ENCODE data around the gene COL24A1.
"Not testable (repeated sequence)": the region's sequence is repeated elsewhere in the genome, so short reads cannot be mapped to it uniquely, and the experiment has no call there.

The COL24A1 gene

DNA sequence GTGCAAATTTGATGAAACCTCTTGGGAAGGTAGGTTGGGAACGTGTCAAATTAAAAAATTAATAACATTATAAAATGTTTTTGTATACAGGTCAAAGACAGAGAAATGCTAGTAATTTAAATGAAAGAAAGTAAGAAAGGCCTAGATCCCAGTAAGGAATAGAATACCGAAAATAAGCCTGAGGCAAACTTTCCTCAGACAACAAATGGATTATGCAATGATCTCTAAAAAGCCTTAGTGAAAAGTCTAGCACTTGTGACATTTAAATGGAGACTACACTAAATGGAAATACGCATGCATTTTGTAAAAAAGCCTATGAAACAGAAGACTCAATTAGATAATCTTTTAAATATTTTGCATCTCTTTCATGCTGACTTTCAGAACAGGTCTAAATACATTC lies 309.9 kb downstream of the COL24A1 start:
- H3K4me3 ChIP-seq (ENCODE audit: low read depth, low read length), result no peak overlapping the region
- TF ChIP-seq, protein P1, sequence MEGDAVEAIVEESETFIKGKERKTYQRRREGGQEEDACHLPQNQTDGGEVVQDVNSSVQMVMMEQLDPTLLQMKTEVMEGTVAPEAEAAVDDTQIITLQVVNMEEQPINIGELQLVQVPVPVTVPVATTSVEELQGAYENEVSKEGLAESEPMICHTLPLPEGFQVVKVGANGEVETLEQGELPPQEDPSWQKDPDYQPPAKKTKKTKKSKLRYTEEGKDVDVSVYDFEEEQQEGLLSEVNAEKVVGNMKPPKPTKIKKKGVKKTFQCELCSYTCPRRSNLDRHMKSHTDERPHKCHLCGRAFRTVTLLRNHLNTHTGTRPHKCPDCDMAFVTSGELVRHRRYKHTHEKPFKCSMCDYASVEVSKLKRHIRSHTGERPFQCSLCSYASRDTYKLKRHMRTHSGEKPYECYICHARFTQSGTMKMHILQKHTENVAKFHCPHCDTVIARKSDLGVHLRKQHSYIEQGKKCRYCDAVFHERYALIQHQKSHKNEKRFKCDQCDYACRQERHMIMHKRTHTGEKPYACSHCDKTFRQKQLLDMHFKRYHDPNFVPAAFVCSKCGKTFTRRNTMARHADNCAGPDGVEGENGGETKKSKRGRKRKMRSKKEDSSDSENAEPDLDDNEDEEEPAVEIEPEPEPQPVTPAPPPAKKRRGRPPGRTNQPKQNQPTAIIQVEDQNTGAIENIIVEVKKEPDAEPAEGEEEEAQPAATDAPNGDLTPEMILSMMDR (IDR thresholded peaks at IDR 0.05; ENCODE audit: insufficient read depth, low read depth, low read length, missing control alignments), result no peak
- DNase-seq (ENCODE audit: low read depth), result no peak

DNA sequence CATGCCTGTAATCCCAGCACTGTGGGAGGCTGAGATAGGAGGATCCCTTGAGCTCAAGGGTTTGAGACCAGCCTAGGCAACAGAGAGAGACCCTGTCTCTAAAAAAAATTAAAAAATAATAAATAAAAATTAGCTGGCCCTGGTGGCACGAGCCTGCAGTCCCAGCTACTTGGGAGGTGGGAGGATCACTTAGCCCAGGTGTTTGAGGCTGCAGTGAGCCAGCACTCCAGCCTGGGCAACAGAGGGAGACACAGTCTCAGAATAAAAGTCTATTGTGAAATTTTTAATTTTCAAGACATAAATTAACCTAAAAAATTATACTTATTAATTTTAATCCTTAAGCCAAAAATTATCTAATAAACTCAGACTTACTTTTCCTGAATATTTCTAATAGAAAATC lies 317.1 kb downstream of the COL24A1 start:
- H3K4me3 ChIP-seq (ENCODE audit: low read depth, low read length), result no peak overlapping the region
- TF ChIP-seq, protein P1 (IDR thresholded peaks at IDR 0.05; ENCODE audit: insufficient read depth, low read depth, low read length, missing control alignments), result no peak
- no peak for DNase-seq (ENCODE audit: low read depth)

DNA sequence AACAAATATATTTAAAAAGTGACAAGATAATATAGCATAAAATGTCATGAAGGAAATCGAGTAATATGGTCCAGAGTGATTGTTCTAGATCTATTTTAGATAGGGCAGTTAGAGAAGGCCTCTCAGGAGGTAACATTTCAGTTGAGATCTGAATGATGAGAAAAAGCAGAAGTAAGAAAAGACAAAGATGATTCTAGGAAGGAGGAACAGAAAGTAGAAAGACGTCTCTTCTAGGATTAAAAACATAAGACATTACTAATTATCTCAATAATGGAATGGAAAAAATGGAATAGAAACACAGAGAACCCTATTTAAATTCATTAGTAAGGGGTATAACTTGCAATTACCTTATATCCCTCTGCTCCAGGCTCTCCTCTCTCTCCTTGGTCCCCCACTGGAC lies 318.3 kb downstream of the COL24A1 start:
- no peak overlapping the region for H3K4me3 ChIP-seq (ENCODE audit: low read depth, low read length)
- DNase-seq (ENCODE audit: low read depth), result peak; percentile 33
- TF ChIP-seq, protein P1 (IDR thresholded peaks at IDR 0.05; ENCODE audit: insufficient read depth, low read depth, low read length, missing control alignments), result no peak

DNA sequence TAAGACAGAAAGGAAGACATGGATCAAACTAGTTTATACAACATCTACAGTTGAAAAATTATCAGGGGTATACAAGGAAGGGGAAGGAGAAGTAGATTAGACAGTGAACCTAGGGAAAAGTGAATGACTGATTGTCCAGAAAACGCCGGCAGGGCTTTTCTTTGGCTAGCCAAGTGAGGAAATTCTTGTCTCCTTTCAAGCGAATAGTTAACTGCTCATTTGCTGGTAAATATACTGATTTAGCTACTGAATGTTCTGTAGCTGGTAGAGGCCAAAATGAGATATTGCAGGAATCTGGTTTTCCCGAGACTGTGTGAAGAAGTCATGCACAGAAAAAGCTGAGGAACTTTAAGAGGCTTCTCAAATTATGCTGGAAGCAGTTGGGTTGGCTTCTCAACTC lies 319.8 kb downstream of the COL24A1 start:
- H3K4me3 ChIP-seq (ENCODE audit: low read depth, low read length), result no peak overlapping the region
- no peak for DNase-seq (ENCODE audit: low read depth)
- TF ChIP-seq, protein P1 (IDR thresholded peaks at IDR 0.05; ENCODE audit: insufficient read depth, low read depth, low read length, missing control alignments), result no peak

DNA sequence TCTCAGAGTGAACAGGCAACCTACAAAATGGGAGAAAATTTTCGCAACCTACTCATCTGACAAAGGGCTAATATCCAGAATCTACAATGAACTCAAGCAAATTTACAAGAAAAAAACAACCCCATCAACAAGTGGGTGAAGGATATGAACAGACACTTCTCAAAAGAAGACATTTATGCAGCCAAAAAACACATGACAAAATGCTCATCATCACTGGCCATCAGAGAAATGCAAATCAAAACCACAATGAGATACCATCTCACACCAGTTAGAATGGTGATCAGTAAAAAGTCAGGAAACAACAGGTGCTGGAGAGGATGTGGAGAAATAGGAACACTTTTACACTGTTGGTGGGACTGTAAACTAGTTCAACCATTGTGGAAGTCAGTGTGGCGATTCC lies 323.4 kb downstream of the COL24A1 start:
- not testable (repeated sequence) for H3K4me3 ChIP-seq (ENCODE audit: low read depth, low read length); DNase-seq (ENCODE audit: low read depth)

DNA sequence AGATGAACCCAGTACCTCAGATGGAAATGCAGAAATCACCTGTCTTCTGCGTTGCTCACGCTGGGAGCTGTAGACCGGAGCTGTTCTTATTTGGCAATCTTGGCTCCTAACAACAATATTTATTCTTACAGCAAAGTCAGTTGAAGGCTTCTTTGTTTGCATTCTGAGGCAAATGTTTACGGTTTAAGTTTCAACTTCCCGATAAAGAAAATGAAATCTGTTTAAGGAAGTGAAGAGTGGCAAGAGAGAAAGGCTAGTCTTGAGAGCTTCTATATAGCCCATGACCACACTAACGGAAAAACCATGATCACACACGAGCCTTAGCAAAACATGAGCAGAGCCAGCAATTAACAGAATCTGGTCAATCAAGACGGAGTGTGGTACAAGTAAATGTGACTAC lies 325.7 kb downstream of the COL24A1 start:
- TF ChIP-seq, protein P1 (IDR thresholded peaks at IDR 0.05; ENCODE audit: insufficient read depth, low read depth, low read length, missing control alignments), result no peak
- DNase-seq (ENCODE audit: low read depth), result no peak
- no peak overlapping the region for H3K4me3 ChIP-seq (ENCODE audit: low read depth, low read length)

DNA sequence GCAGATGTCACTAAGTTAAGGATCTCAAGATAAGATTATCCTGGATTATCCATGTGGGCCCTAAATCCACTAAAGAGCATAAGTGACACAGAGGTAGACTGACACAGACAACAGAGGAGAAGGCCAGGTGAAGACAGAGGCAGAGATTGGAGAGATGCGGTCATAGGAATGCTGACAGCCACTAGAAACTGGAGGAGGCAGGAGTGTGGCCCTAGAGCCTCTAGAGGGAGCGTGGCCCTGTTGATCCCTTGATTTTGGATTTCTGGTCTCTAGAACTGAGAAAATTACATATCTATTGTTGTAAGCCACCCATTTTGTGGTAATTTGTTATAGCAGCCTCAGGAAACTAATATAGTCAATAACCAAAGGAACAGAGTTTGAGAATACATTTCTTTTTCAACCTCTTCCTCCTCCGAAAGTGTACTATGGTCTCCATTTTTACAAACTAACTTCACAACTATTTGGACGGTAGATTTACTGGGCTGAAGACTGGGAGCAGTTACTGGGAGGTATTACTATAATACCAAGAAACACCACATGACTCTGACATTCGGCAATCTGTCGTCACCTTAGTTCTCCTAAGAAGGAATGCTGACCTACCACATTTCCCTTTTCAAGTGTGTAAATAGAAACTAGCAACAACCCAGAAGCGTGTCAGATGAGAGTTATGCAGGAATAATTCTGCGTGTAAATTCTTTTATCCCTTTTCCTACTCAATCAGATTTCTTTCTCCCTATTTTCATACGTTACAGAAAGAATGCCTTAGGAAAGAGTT lies 332.3 kb downstream of the COL24A1 start:
- H3K4me3 ChIP-seq (ENCODE audit: low read depth, low read length), result no peak overlapping the region
- no peak for DNase-seq (ENCODE audit: low read depth)
- TF ChIP-seq, protein P1 (IDR thresholded peaks at IDR 0.05; ENCODE audit: insufficient read depth, low read depth, low read length, missing control alignments), result no peak
